Stimulated activated CD4-positive, alpha-beta T cell treated with anti-CD3 and anti-CD28 coated beads, Interleukin-15, amount 100 ng/mL, for 48 hours (primary cell): ENCODE data around the gene PSEN1.

Experiments used
- DNase-seq, 2 donors: peaks; one replicate each; pipeline ENCODE4 v3.0.0-alpha.2; 2020; ENCODE audit warnings: low read depth in 2 of 2

Gene PSEN1

GRCh38 chr14:73217411-73217810 lies 81.1 kb downstream of the PSEN1 start:
- no peak for DNase-seq

GRCh38 chr14:73220061-73220460 lies 83.8 kb downstream of the PSEN1 start:
- no peak for DNase-seq

GRCh38 chr14:73220634-73221033 lies 84.3 kb downstream of the PSEN1 start:
- no peak for DNase-seq

DNA sequence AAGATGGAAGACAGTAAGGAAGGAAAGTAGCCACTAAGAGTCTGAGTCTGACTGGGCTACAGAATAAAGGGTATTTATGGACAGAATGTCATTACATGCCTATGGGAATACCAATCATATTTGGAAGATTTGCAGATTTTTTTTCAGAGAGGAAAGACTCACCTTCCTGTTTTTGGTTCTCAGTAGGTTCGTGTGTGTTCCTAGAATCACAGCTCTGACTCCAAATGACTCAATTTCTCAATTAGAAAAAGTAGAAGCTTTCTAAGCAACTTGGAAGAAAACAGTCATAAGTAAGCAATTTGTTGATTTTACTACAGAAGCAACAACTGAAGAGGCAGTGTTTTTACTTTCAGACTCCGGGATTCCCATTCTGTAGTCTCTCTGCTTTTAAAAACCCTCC lies 85.6 kb downstream of the PSEN1 start:
- DNase-seq = no peak

DNA sequence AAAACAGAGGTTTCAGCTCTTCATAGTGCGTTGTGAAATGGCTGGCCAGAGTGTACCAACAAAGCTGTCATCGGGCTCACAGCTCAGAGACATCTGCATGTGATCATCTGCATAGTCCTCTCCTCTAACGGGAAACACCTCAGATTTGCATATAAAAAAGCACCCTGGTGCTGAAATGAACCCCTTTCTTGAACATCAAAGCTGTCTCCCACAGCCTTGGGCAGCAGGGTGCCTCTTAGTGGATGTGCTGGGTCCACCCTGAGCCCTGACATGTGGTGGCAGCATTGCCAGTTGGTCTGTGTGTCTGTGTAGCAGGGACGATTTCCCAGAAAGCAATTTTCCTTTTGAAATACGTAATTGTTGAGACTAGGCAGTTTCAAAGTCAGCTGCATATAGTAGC lies 86.7 kb downstream of the PSEN1 start:
- no peak for DNase-seq

DNA sequence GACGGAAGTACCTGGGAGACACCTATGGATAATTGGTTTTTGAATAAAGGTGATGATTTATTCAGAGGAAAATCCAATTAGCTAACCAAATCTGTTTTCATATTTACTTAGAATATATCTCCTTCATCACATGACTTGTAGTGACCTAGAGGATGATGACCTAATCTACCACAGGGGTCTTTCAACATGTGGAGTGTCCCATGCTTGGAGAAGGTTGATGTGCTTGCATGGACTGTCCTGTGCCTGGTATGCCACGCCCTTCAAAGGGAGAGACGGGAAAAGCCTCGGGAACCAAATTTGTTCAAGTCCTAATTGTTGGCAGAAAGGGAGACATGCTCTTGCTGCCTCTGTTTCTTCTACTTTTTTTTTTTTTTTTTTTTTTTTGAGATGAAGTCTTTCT lies 89.2 kb downstream of the PSEN1 start:
- no peak for DNase-seq

DNA sequence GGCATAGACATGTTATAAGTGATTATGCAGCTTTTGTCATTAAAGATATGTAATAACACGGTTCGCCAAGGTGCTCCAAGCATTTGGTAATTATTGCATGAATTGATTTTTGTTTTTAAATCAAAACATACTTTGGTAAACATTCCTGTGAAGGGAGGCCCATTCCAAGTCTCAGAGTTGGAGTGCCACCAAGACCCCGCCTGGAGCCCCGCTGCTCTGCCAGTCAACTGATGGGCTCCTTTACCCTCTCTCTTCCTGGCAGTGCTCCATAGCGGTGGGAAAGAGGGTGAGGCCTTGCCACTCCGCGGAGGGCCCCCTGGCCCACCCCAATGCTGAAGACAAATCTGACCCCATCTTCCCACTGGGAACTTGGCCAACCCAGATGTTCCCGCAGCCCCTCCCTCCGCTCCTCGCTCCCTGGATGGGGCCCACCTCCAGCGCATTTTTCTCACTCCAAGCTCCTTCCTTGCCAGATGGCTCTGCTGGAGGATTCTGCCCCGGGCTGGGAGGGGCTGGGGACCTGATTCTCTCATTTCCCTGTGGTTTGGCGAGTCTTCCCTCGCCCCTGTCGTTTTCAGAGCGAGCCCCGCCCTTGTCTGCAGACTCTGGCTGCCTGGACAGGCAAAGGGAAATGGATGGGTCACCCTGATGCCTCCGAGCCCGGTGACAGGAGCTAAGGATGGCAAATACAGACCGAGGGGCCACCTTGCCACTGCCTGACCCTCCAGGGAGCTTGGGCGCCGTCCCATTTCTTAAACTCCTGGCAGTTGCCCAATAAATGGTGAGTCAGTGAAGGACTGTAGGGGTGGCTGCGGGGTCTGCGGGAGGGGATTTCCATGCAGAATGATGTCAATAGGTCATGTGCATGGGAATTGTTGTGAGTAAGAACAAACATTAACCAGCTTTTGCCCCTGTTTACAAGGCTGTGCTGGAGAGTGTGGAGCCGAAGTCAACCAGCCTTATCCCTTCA lies 91.8 kb downstream of the PSEN1 start:
- DNase-seq = no peak

- no peak for DNase-seq
Observed at GRCh38 chr14:73230051-73230450, 93.7 kb downstream of the PSEN1 start.

GRCh38 chr14:73231981-73232851 lies 95.9 kb downstream of the PSEN1 start:
- no peak for DNase-seq

DNA sequence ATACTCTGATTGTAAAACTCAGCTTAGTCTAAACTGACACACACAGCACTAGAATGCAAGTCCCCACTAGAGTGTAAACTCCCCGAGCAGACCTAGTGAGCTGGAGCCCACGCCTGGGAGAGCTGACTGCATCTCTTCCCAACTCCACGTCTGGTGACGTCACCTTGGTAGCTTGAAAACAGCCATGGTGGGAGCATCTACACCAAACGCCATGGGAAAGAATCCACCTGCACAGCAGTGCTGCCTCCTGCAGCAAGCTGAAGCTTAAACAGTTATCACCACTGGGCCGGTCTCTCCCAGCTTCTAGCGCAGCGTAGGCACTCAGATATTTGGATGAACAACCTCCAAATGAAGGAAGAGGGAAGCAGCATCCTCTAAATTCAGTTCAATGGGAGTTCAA lies 96.7 kb downstream of the PSEN1 start:
- DNase-seq = no peak

DNA sequence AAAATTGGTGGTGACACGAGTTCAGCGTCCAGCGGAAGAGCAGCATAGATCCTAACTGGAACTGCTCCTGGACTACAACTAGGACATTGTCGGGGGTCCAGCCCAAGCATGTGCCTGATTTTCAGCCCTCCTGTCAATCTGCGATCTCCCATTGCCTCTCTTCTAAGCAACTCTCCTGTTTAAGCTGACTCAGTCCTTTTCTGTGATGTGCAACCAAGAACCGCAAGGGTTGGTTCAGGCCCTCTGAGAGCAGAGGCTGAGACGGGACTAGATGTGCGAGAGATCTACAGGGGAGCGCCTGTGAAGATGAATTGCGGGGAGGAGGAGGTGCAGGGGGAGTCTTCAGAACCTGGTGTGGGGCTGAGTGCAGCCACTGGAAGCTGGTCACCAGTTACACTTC lies 97.3 kb downstream of the PSEN1 start:
- DNase-seq = no peak

- DNase-seq = no peak
Observed at GRCh38 chr14:73234029-73234428, 97.7 kb downstream of the PSEN1 start.

DNA sequence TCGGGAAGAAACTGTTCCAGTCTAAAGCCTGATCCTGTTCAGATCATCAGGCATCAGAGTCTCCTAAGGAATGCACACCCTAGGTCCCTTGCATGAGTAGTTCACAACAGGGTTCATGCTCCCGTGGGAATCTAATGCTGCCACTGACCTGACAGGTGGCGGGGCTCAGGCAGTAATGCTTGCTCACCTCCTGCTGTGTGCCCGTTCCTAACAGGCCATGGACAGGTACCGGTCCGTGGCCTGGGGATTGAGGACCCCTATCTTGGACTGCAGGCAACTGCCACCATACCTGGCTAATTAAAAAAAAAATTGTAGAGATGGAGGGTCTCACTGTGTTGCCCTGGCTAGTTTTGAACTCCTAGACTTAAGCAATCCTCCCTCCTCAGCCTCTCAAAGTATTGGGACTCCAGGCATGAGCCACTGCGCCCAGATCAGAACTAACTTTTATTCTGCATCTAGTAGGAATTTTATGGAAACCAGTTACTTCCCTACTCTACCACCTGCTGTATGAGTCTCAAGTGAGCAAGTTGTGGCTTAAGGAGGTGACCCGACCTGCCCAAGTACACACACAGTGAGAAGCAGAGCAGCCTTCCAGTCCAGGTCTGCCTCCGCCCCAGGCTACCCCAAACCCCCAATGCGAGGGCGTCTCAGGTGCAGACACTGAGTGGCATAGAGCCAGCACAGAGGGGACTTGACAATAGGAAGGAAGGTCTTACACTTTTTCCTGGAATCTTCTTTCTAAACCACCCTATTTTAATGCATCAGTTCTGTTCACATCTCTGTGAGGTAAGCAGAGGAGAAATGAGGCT lies 98.5 kb downstream of the PSEN1 start:
- no peak for DNase-seq

- DNase-seq = no peak
Observed at GRCh38 chr14:73235531-73236155, 99.3 kb downstream of the PSEN1 start.

DNA sequence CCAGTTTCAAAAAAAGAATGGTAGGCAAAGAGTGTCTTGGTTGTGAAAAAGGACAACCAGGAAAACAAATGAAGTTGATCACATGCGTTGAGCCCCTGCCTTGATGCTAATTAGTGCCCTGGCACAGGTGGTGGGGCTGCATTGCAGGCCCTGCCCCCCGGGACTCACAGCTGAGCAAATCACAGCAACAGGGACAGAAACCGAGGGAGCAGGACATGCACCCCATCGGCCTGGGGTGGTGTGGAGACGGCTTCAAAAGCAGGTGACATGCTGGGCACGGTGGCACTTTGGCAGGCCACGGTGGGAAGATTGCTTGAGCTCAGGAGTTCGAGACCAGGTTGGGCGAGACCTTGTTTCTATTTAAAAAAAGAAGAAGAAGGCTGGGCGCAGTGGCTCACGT lies 99.8 kb downstream of the PSEN1 start:
- DNase-seq = no peak

DNA sequence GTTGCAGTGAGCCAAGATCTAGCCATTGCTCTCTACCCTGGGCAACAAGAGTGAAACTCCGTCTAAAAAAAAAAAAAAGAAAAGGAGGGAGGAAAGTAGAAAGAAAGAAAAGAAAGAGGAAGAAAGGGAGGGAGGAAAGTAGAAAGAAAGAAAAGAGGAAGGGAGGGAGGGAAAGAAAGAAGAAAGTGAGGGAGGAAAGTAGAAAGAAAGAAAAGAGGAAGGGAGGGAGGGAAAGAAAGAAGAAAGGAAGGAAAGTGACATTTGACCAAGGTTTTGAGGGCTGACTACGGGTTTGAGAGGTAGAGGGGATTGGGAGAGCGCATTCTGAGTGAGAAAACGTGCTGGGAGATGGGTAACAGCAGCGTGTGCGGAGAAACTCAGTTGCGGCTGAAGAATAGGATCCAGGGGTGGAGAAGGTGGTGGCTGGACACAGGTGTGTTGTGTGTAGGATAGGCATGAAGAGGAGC lies 100.5 kb downstream of the PSEN1 start:
- no peak for DNase-seq

DNA sequence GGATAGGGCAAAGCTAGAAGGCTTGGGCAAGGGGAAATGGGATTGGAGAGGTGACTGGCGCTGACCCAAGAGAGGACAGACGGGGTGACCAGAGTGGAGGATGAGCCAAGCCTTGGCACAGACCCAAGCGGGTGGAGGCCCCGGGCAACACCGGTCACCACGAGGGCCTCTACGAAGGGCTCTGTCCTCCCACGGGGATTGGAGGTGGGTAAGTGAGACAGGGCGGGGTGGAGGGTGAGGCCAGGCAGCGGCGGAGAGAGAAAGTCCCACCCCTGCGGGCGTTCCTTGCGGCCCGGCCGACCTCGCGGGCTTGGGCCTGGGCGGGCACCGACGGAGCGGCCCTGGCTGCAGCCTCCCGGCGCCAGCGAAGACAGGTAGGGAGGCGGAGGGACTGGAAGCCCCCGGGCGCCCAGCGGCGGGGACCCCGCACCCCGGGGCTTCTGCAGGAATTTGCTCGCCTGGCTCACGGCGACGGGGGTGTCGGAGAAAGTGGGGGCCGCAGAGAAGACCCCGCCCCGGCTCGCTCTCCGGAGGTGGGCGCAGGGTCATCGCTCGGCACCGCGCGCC lies 101.0 kb downstream of the PSEN1 start, which contains the start of gene PAPLN:
TSS of gene PAPLN (plus strand) at position 288 of the 567 bp plus-strand sequence. CDS start 2,273 bp downstream, outside the sequence.
- DNase-seq = no peak

GRCh38 chr14:73237786-73238423 lies 101.6 kb downstream of the PSEN1 start:
- no peak for DNase-seq

DNA sequence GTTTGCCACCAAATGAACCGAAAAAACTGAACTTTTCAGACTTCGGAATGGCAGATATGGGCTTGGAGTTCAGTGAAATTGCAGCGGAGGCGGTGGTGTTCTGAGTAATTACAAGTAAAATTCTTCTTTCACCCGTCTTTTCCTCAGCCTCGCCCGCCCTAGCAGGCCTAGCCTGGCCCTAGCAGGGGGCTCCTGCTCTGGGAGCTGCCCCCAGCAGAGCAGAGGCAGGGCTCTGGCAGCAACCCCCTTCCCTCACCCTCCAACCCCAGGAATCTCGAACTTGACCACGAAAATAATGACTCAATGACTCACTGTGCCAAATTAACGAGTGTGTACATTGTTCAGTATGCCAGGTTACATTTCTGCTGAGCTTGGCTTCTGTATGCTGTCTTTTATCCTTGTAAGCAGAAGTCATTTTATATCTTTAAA lies 102.1 kb downstream of the PSEN1 start:
- no peak for DNase-seq

DNA sequence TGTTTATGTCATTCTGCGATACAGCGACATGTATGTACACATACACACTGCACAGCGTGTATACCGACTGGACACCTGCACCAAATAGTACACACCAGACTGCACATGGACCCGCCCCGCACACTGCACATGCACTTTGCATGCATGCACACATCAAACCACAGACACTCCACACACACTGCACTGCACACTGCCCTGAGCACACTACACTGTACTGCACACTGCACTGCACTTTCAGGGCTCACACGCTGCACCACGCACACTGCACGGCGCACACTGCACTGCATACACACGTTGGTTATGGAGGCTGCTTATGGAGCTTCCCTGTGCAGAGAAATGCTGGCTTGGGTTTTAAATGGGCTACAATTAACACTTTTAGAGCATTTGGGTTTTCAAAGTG lies 102.6 kb downstream of the PSEN1 start:
- no peak for DNase-seq
